NCI-H345 treated with DMSO at 0.1 percent for 48 hours (cell line): ENCODE results near the gene PAFAH1B1.
"Not testable (repeated sequence)": the region's sequence is repeated elsewhere in the genome, so short reads cannot be mapped to it uniquely, and the experiment has no call there.

ENCODE experiments used
- DNase-seq: peaks from one replicate; lab custom pipeline; 2025; ENCODE audit not compliant: unreplicated experiment; lab: John Stamatoyannopoulos, UW

PAFAH1B1 gene

GRCh38 chr17:2593821-2594721, 617 bp downstream of the PAFAH1B1 start:
- DNase-seq = peak; percentile 3

- no peak for DNase-seq
Measured at GRCh38 chr17:2594722-2595599, 1.5 kb downstream of the PAFAH1B1 start.

GRCh38 chr17:2595716-2596115, 2.3 kb downstream of the PAFAH1B1 start:
- DNase-seq = no peak

GRCh38 chr17:2598166-2598565, 4.7 kb downstream of the PAFAH1B1 start:
- no peak for DNase-seq

GRCh38 chr17:2602597-2603017, 9.2 kb downstream of the PAFAH1B1 start:
- peak; percentile 12 for DNase-seq

GRCh38 chr17:2608350-2608913, 15.0 kb downstream of the PAFAH1B1 start:
- no peak for DNase-seq

GRCh38 chr17:2609091-2609490, 15.6 kb downstream of the PAFAH1B1 start:
- DNase-seq = no peak

- no peak for DNase-seq
Measured at GRCh38 chr17:2610195-2611175, 17.0 kb downstream of the PAFAH1B1 start.

GRCh38 chr17:2611627-2612026, 18.2 kb downstream of the PAFAH1B1 start:
- DNase-seq = no peak

GRCh38 chr17:2612630-2613029, 19.2 kb downstream of the PAFAH1B1 start:
- DNase-seq = no peak

GRCh38 chr17:2613089-2613808, 19.8 kb downstream of the PAFAH1B1 start:
- DNase-seq = no peak

GRCh38 chr17:2615882-2616281, 22.4 kb downstream of the PAFAH1B1 start:
- no peak for DNase-seq

GRCh38 chr17:2621241-2621640, 27.8 kb downstream of the PAFAH1B1 start:
- no peak for DNase-seq

GRCh38 chr17:2621951-2622405, 28.5 kb downstream of the PAFAH1B1 start:
- not testable (repeated sequence) for DNase-seq

GRCh38 chr17:2622721-2623301, 29.4 kb downstream of the PAFAH1B1 start:
- DNase-seq = not testable (repeated sequence)

GRCh38 chr17:2624292-2624731, 30.9 kb downstream of the PAFAH1B1 start:
- DNase-seq = no peak

- DNase-seq = not testable (repeated sequence)
Measured at GRCh38 chr17:2626626-2627219, 33.3 kb downstream of the PAFAH1B1 start.

- DNase-seq = not testable (repeated sequence)
Measured at GRCh38 chr17:2628922-2629321, 35.5 kb downstream of the PAFAH1B1 start.

GRCh38 chr17:2631211-2631610, 37.8 kb downstream of the PAFAH1B1 start:
- no peak for DNase-seq
